ENCODE measurements around the gene C2orf78. TPM values are rescaled to one million over a fixed set of nuclear protein-coding genes. Genes with fewer than 3 reads are reported as not detected.

Gene C2orf78
- total RNA-seq, 4 donors from 2014 or later, result not detected

- intact Hi-C loops (cut with DNase I), result loop anchor here (10.0 kb wide), 1 partner anchor 148 kb away; the partner anchor contains the start of gene TET3
- H3K36me3 ChIP-seq, result no peaks in the 10 kb centered on the region
- no peak for TF ChIP-seq CTCF (IDR thresholded peaks at IDR 0.05)
- no peak for TF ChIP-seq POLR2A (IDR thresholded peaks at IDR 0.05)
- H3K27ac ChIP-seq, result peak overlapping the region in 1 of 3 donors; percentile 5
- no peak overlapping the region for H3K4me3 ChIP-seq (replicated peaks in 1 of 3)
- WGBS, 2 donors, result 59 to 76% methylated on average over 14 of the region's 17 CpGs
- no peaks in the 10 kb centered on the region for H3K27me3 ChIP-seq
- H3K4me1 ChIP-seq, result peaks cover 0 to 4% of the 10 kb centered on the region in 2 donors
- peak; percentile 25 to 31 for DNase-seq
- no peaks in the 10 kb centered on the region for H3K9me3 ChIP-seq
Observed at GRCh38 chr2:73836141-73836943, 52.4 kb downstream of the C2orf78 start.

GRCh38 chr2:73837847-73838585 lies 54.0 kb downstream of the C2orf78 start:
- no peaks in the 10 kb centered on the region for H3K27me3 ChIP-seq
- intact Hi-C loops (cut with DNase I), result loop anchor here (10.0 kb wide), 1 partner anchor 147 kb away; the partner anchor contains the start of gene TET3
- 92 to 93% methylated on average over 4 of the region's 4 CpGs for WGBS, 2 donors
- H3K4me1 ChIP-seq, result no peaks in the 10 kb centered on the region
- no peaks in the 10 kb centered on the region for H3K9me3 ChIP-seq
- no peaks in the 10 kb centered on the region for H3K36me3 ChIP-seq
- no peak for DNase-seq
- H3K4me3 ChIP-seq (replicated peaks in 1 of 3), result no peak overlapping the region
- TF ChIP-seq POLR2A (IDR thresholded peaks at IDR 0.05) (no peak), CTCF (IDR thresholded peaks at IDR 0.05) (no peak)
- no peak overlapping the region for H3K27ac ChIP-seq

- WGBS, 2 donors, result 76 to 86% methylated on average over 2 of the region's 2 CpGs
- H3K27ac ChIP-seq, result no peak overlapping the region
- H3K9me3 ChIP-seq, result no peaks in the 10 kb centered on the region
- no peaks in the 10 kb centered on the region for H3K27me3 ChIP-seq
- H3K4me3 ChIP-seq (replicated peaks in 1 of 3), result no peak overlapping the region
- intact Hi-C loops (cut with DNase I), result loop anchor here (10.0 kb wide), 1 partner anchor 146 kb away; the partner anchor contains the start of gene TET3
- TF ChIP-seq CTCF (IDR thresholded peaks at IDR 0.05) (no peak), POLR2A (IDR thresholded peaks at IDR 0.05) (no peak)
- DNase-seq, result no peak
- no peaks in the 10 kb centered on the region for H3K4me1 ChIP-seq
- no peaks in the 10 kb centered on the region for H3K36me3 ChIP-seq
Observed at GRCh38 chr2:73838889-73839534, 55.0 kb downstream of the C2orf78 start.

GRCh38 chr2:73839653-73840411 lies 55.8 kb downstream of the C2orf78 start:
- 84 to 94% methylated on average over 3 of the region's 3 CpGs for WGBS, 2 donors
- Histone ChIP-seq H3K4me1 (no peaks in the 10 kb centered on the region), H3K27ac (no peak overlapping the region), H3K9me3 (no peaks in the 10 kb centered on the region), H3K36me3 (peaks cover 1 to 2% of the 10 kb centered on the region in 2 donors), H3K27me3 (no peaks in the 10 kb centered on the region), H3K4me3 (replicated peaks in 1 of 3) (no peak overlapping the region)
- intact Hi-C loops (cut with DNase I), result loop anchor here (10.0 kb wide), 1 partner anchor 145 kb away; the partner anchor contains the start of gene TET3
- TF ChIP-seq POLR2A (IDR thresholded peaks at IDR 0.05) (no peak), CTCF (IDR thresholded peaks at IDR 0.05) (no peak)
- no peak for DNase-seq

Data from thyroid gland (tissue), 4 donors.